ENCODE results near the gene PNMT.

PNMT gene

GRCh38 chr17:39676198-39676819, 8.1 kb downstream of the PNMT start:
- TF ChIP-seq CTCF (conservative IDR thresholded peaks at IDR 0.05; ENCODE audit: low read depth, low read length) = no peak
- DNase-seq (ENCODE audit: low read depth) = no peak
- H3K4me3 ChIP-seq (ENCODE audit: low read length) = no peak overlapping the region

- H3K4me3 ChIP-seq (ENCODE audit: low read length) = no peak overlapping the region
- TF ChIP-seq CTCF (conservative IDR thresholded peaks at IDR 0.05; ENCODE audit: low read depth, low read length) = no peak
- DNase-seq (ENCODE audit: low read depth) = no peak
Observed at GRCh38 chr17:39677072-39677471, 8.8 kb downstream of the PNMT start.

- TF ChIP-seq CTCF (conservative IDR thresholded peaks at IDR 0.05; ENCODE audit: low read depth, low read length) = no peak
- H3K4me3 ChIP-seq (ENCODE audit: low read length) = no peak overlapping the region
- no peak for DNase-seq (ENCODE audit: low read depth)
Observed at GRCh38 chr17:39677542-39678339, 9.5 kb downstream of the PNMT start.

- DNase-seq (ENCODE audit: low read depth) = no peak
- TF ChIP-seq CTCF (conservative IDR thresholded peaks at IDR 0.05; ENCODE audit: low read depth, low read length) = no peak
- no peak overlapping the region for H3K4me3 ChIP-seq (ENCODE audit: low read length)
Observed at GRCh38 chr17:39678340-39679116, 10.3 kb downstream of the PNMT start.

GRCh38 chr17:39679521-39680192, 11.4 kb downstream of the PNMT start:
- no peak for TF ChIP-seq CTCF (conservative IDR thresholded peaks at IDR 0.05; ENCODE audit: low read depth, low read length)
- no peak for DNase-seq (ENCODE audit: low read depth)
- H3K4me3 ChIP-seq (ENCODE audit: low read length) = no peak overlapping the region

- no peak for DNase-seq (ENCODE audit: low read depth)
- no peak overlapping the region for H3K4me3 ChIP-seq (ENCODE audit: low read length)
- TF ChIP-seq CTCF (conservative IDR thresholded peaks at IDR 0.05; ENCODE audit: low read depth, low read length) = no peak
Observed at GRCh38 chr17:39683295-39683939, 15.2 kb downstream of the PNMT start.

All from retinal pigment epithelial cell (primary cell).